Measurements from ENCODE around the gene DGLUCY. TPM values are rescaled to one million over a fixed set of nuclear protein-coding genes. Genes with fewer than 3 reads are reported as not detected.

DGLUCY gene
- polyA plus RNA-seq, 3 donors: 54.9 to 88.4 (median 66.0) TPM

DNA sequence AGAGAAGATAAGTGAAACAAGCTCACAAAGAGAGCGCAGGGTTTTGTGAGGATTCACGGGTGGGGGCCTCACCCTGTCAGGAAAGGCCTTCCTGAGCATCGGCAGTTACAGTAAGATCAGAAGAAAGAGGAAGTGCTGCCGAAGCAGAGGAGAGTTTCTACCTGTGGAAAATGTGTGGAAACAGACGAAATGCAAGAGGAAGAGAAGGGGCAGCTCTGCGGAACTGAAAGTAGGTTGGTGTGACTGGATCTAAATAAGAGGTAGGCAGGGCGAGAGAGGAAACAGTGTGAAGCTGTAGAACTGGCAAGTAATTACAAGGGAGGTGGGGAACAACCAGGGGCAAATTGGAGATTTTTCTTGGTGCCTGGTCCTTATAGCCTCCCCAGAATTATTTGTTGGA is 128.0 kb downstream of the DGLUCY start:
- Histone ChIP-seq H3K4me1 (ENCODE audit: control insufficient read depth in 1 of 2, insufficient read depth in 2 of 2, low read length in 2 of 2) (peaks cover 57 to 60% of the 10 kb centered on the region in 2 donors), H3K9me3 (replicated peaks in 1 of 2; ENCODE audit: control insufficient read depth in 1 of 2, insufficient read depth in 1 of 2, low read length in 2 of 2) (no peaks in the 10 kb centered on the region), H4K20me1 (ENCODE audit: insufficient read depth, low read length) (no peaks in the 10 kb centered on the region), H3K79me2 (ENCODE audit: insufficient read depth, low read length) (no peaks in the 10 kb centered on the region), H3K27ac (ENCODE audit: low read depth in 1 of 2, low read length in 2 of 2) (peak overlapping the region in 1 of 2 donors; percentile 85), H3K4me2 (replicated peaks; ENCODE audit: extremely low read depth, low read length, poor library complexity, severe bottlenecking) (peak overlapping the region; percentile 3), H3K36me3 (replicated peaks in 1 of 2; ENCODE audit: control insufficient read depth in 1 of 2, insufficient read depth in 2 of 2, low read length in 2 of 2) (no peaks in the 10 kb centered on the region), H3K27me3 (ENCODE audit: control insufficient read depth in 2 of 2, insufficient read depth in 2 of 2, low read length in 2 of 2) (no peaks in the 10 kb centered on the region), H3K9ac (ENCODE audit: insufficient read depth, low read length, poor library complexity, severe bottlenecking) (peak overlapping the region; percentile 45), H3K4me3 (replicated peaks in 1 of 3; ENCODE audit: low read depth in 2 of 3, low read length in 3 of 3) (peak overlapping the region in 1 of 3 experiments; percentile 46), H2AFZ (ENCODE audit: insufficient read depth, low read depth, low read length, poor library complexity, severe bottlenecking) (no peak overlapping the region)
- Mint-ChIP-seq H3K9me3 (peaks cover 2 to 12% (median 7%) of the 10 kb centered on the region in 7 donors), H3K27ac (peak overlapping the region; percentile 70 to 93 (median 86)), H3K27me3 (ENCODE audit: low read depth in 3 of 3) (peaks cover 9 to 13% (median 11%) of the 10 kb centered on the region in 3 donors), H3K36me3 (no peaks in the 10 kb centered on the region), H3K4me1 (peaks cover 59% of the 10 kb centered on the region), H3K4me3 (peak overlapping the region; percentile 37 to 80)
- intact Hi-C loops (cut with micrococcal nuclease): loop anchor here in 1 of 2 donors (10.0 kb wide), 1 partner anchor 173 kb away; the partner anchor contains the start of gene CCDC88C
- TF ChIP-seq, protein P1, sequence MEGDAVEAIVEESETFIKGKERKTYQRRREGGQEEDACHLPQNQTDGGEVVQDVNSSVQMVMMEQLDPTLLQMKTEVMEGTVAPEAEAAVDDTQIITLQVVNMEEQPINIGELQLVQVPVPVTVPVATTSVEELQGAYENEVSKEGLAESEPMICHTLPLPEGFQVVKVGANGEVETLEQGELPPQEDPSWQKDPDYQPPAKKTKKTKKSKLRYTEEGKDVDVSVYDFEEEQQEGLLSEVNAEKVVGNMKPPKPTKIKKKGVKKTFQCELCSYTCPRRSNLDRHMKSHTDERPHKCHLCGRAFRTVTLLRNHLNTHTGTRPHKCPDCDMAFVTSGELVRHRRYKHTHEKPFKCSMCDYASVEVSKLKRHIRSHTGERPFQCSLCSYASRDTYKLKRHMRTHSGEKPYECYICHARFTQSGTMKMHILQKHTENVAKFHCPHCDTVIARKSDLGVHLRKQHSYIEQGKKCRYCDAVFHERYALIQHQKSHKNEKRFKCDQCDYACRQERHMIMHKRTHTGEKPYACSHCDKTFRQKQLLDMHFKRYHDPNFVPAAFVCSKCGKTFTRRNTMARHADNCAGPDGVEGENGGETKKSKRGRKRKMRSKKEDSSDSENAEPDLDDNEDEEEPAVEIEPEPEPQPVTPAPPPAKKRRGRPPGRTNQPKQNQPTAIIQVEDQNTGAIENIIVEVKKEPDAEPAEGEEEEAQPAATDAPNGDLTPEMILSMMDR (IDR thresholded peaks at IDR 0.05): no peak
- 5% methylated on average over 7 of the region's 7 CpGs for WGBS (ENCODE audit: insufficient coverage)
- DNase-seq: peak; percentile 82 to 95 (median 95)

DNA sequence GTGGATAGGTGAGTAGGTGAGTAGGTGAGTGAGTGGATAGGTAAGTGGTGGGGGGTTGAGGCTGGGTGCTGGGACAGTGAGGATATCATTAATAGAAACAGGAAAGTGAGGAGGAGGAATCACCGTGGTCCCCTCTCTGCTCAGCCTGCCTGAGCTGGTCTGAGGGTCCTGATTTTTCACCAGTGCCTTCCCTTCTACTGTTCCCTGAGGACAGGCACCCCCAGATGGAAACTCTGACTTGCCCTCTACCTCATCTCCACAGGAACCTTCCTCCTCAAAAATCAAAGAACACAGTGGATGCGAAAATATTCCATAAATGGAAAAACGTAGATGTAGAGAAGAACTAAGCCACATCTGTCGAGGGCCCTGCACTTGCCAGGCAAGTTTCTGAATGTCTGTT is 128.8 kb downstream of the DGLUCY start:
- H3K36me3 Mint-ChIP-seq: no peaks in the 10 kb centered on the region
- H3K27ac Mint-ChIP-seq: peak overlapping the region; percentile 79 to 93 (median 89)
- Histone ChIP-seq H3K27me3 (ENCODE audit: control insufficient read depth in 2 of 2, insufficient read depth in 2 of 2, low read length in 2 of 2) (no peaks in the 10 kb centered on the region), H3K4me2 (replicated peaks; ENCODE audit: extremely low read depth, low read length, poor library complexity, severe bottlenecking) (peak overlapping the region; percentile 39), H3K9me3 (replicated peaks in 1 of 2; ENCODE audit: control insufficient read depth in 1 of 2, insufficient read depth in 1 of 2, low read length in 2 of 2) (no peaks in the 10 kb centered on the region), H4K20me1 (ENCODE audit: insufficient read depth, low read length) (no peaks in the 10 kb centered on the region), H3K27ac (ENCODE audit: low read depth in 1 of 2, low read length in 2 of 2) (peak overlapping the region in 1 of 2 donors; percentile 92), H3K9ac (ENCODE audit: insufficient read depth, low read length, poor library complexity, severe bottlenecking) (peak overlapping the region; percentile 55), H3K79me2 (ENCODE audit: insufficient read depth, low read length) (no peaks in the 10 kb centered on the region), H2AFZ (ENCODE audit: insufficient read depth, low read depth, low read length, poor library complexity, severe bottlenecking) (no peak overlapping the region), H3K36me3 (replicated peaks in 1 of 2; ENCODE audit: control insufficient read depth in 1 of 2, insufficient read depth in 2 of 2, low read length in 2 of 2) (no peaks in the 10 kb centered on the region), H3K4me3 (replicated peaks in 1 of 3; ENCODE audit: low read depth in 2 of 3, low read length in 3 of 3) (peak overlapping the region in 1 of 3 experiments; percentile 28), H3K4me1 (ENCODE audit: control insufficient read depth in 1 of 2, insufficient read depth in 2 of 2, low read length in 2 of 2) (peaks cover 52 to 54% of the 10 kb centered on the region in 2 donors)
- no peak overlapping the region for H3K4me3 Mint-ChIP-seq
- intact Hi-C loops (cut with micrococcal nuclease): loop anchor here in 1 of 2 donors (10.0 kb wide), 1 partner anchor 172 kb away; the partner anchor contains the start of gene CCDC88C
- peaks cover 7 to 13% (median 10%) of the 10 kb centered on the region in 3 donors for H3K27me3 Mint-ChIP-seq (ENCODE audit: low read depth in 3 of 3)
- WGBS (ENCODE audit: insufficient coverage): 100% methylated on average over 2 of the region's 4 CpGs
- TF ChIP-seq, protein P1 (IDR thresholded peaks at IDR 0.05): no peak
- peaks cover 51% of the 10 kb centered on the region for H3K4me1 Mint-ChIP-seq
- DNase-seq: no peak
- H3K9me3 Mint-ChIP-seq: peaks cover 2 to 12% (median 7%) of the 10 kb centered on the region in 7 donors
